CD4-positive, CD25-positive, alpha-beta regulatory T cell (primary cell): ENCODE results near the gene BBS7. TPM values are rescaled to one million over a fixed set of nuclear protein-coding genes. Genes with fewer than 3 reads are reported as not detected.

Experiments
- ATAC-seq, 2 donors: fragments of 150-1000 bp; cut with Tn5 transposase; one replicate each; pipeline ENCODE4 v1.10.0; 2021; ENCODE audit warnings: low read depth in 2 of 2, moderate number of reproducible peaks in 2 of 2, moderate library complexity in 1 of 2
- DNase-seq, 3 donors: peaks; one replicate each; pipeline versions ENCODE4 v3.0.0 to v3.0.0-alpha.2; 2012 to 2022; ENCODE audit warnings: mixed read lengths in 1 of 3
- H3K27ac ChIP-seq: one replicate; pipeline ENCODE4 v1.7.0; 2013; ENCODE audit warnings: mild to moderate bottlenecking, low read length; ENCODE audit not compliant: insufficient read depth, poor library complexity, severe bottlenecking
- H3K27me3 ChIP-seq: one replicate; pipeline ENCODE4 v1.7.0; 2013; ENCODE audit warnings: low read length; ENCODE audit not compliant: control insufficient read depth, insufficient read depth
- H3K36me3 ChIP-seq: one replicate; pipeline ENCODE4 v1.7.0; 2013; ENCODE audit warnings: mild to moderate bottlenecking, low read length, moderate library complexity; ENCODE audit not compliant: control insufficient read depth, insufficient read depth
- H3K4me1 ChIP-seq: 2 replicates; pipeline ENCODE4 v1.7.0; 2013; ENCODE audit warnings: mild to moderate bottlenecking, low read length; ENCODE audit not compliant: insufficient read depth, control insufficient read depth, poor library complexity, severe bottlenecking
- H3K4me3 ChIP-seq: one replicate; pipeline ENCODE4 v1.7.0; 2013; ENCODE audit warnings: low read depth, mild to moderate bottlenecking, low read length, moderate library complexity
- H3K9me3 ChIP-seq, 2 experiments: 1 replicate in 1 of 2; 2 replicates in 1 of 2; pipeline ENCODE4 v1.7.0; 2013; ENCODE audit warnings: low read length in 2 of 2, mild to moderate bottlenecking in 1 of 2, moderate library complexity in 1 of 2; ENCODE audit not compliant: control insufficient read depth in 2 of 2
- H3K27ac Mint-ChIP-seq, 3 donors: one replicate each; pipeline ENCODE4 v1.8.0; 2020 to 2022; ENCODE audit warnings: mild to moderate bottlenecking in 3 of 3, mixed read lengths in 3 of 3, moderate library complexity in 2 of 3
- H3K27me3 Mint-ChIP-seq: one replicate; pipeline ENCODE4 v1.8.0; 2022; ENCODE audit warnings: mild to moderate bottlenecking, mixed read lengths
- H3K36me3 Mint-ChIP-seq: one replicate; pipeline ENCODE4 v1.8.0; 2020; ENCODE audit warnings: mixed read lengths
- H3K4me1 Mint-ChIP-seq, 4 donors: one replicate each; pipeline ENCODE4 v1.8.0; 2020 to 2022; ENCODE audit warnings: mixed read lengths in 4 of 4, mild to moderate bottlenecking in 1 of 4
- H3K4me3 Mint-ChIP-seq, 4 donors: one replicate each; pipeline ENCODE4 v1.8.0; 2020 to 2022; ENCODE audit warnings: mild to moderate bottlenecking in 4 of 4, mixed read lengths in 4 of 4, moderate library complexity in 3 of 4
- H3K9me3 Mint-ChIP-seq, 7 donors: one replicate each; pipeline ENCODE4 v1.8.0; 2020 to 2022; ENCODE audit warnings: mixed read lengths in 7 of 7, mild to moderate bottlenecking in 3 of 7, moderate library complexity in 2 of 7
- polyA plus RNA-seq, 4 donors: library from polyadenylated mRNA; unstranded; fragments of 300-500 nt; fragmentation: Illumina TruSeq; gene quantifications; one replicate each; pipeline ENCODE4 v1.2.3, GENCODE V29; 2021
- total RNA-seq: library from RNA; stranded (reverse); gene quantifications from one replicate; pipeline ENCODE4 v1.2.3, GENCODE V29; 2022

Gene BBS7
- total and polyA plus RNA-seq, 5 donors from 2014 or later, result 5.1 to 9.0 (median 6.2) TPM

- Histone ChIP-seq H3K27me3 (peaks cover 19% of the 10 kb centered on the region), H3K4me3 (no peak overlapping the region), H3K9me3 (no peaks in the 10 kb centered on the region), H3K4me1 (no peaks in the 10 kb centered on the region), H3K36me3 (no peaks in the 10 kb centered on the region), H3K27ac (no peak overlapping the region)
- Mint-ChIP-seq H3K36me3 (no peaks in the 10 kb centered on the region), H3K9me3 (peaks cover 0 to 2% (median 0%) of the 10 kb centered on the region in 7 donors), H3K4me1 (peaks cover 0 to 9% (median 3%) of the 10 kb centered on the region in 4 donors), H3K27ac (peak overlapping the region in 1 of 3 donors; percentile 26), H3K4me3 (no peak overlapping the region), H3K27me3 (peaks cover 12% of the 10 kb centered on the region)
- no peak for DNase-seq
- ATAC-seq, result no peak
Measured at GRCh38 chr4:121789960-121790829, 80.1 kb downstream of the BBS7 start.

- peaks cover 0 to 4% (median 1%) of the 10 kb centered on the region in 4 donors for H3K4me1 Mint-ChIP-seq
- H3K36me3 Mint-ChIP-seq, result no peaks in the 10 kb centered on the region
- Histone ChIP-seq H3K27me3 (peaks cover 25% of the 10 kb centered on the region), H3K4me1 (no peaks in the 10 kb centered on the region), H3K36me3 (no peaks in the 10 kb centered on the region), H3K27ac (no peak overlapping the region), H3K4me3 (no peak overlapping the region), H3K9me3 (peaks cover 0 to 3% of the 10 kb centered on the region in 2 experiments)
- ATAC-seq (no peak), DNase-seq (no peak)
- H3K9me3 Mint-ChIP-seq, result peaks cover 0 to 6% (median 1%) of the 10 kb centered on the region in 7 donors
- peaks cover 18% of the 10 kb centered on the region for H3K27me3 Mint-ChIP-seq
- no peak overlapping the region for H3K4me3 Mint-ChIP-seq
- H3K27ac Mint-ChIP-seq, result no peak overlapping the region
Measured at GRCh38 chr4:121789455-121789854, 80.8 kb downstream of the BBS7 start.

- no peaks in the 10 kb centered on the region for H3K4me1 ChIP-seq
- H3K27ac ChIP-seq, result no peak overlapping the region
- H3K4me3 ChIP-seq, result no peak overlapping the region
- no peak overlapping the region for H3K4me3 Mint-ChIP-seq
- no peaks in the 10 kb centered on the region for H3K36me3 Mint-ChIP-seq
- H3K36me3 ChIP-seq, result no peaks in the 10 kb centered on the region
- peaks cover 0 to 2% (median 0%) of the 10 kb centered on the region in 4 donors for H3K4me1 Mint-ChIP-seq
- ATAC-seq, result no peak
- peak overlapping the region in 1 of 3 donors; percentile 22 for H3K27ac Mint-ChIP-seq
- H3K27me3 ChIP-seq, result peaks cover 30% of the 10 kb centered on the region
- peaks cover 0 to 7% (median 1%) of the 10 kb centered on the region in 7 donors for H3K9me3 Mint-ChIP-seq
- H3K27me3 Mint-ChIP-seq, result peaks cover 18% of the 10 kb centered on the region
- DNase-seq, result peak in 1 of 3 donors; percentile 7
- H3K9me3 ChIP-seq, result peaks cover 6 to 8% of the 10 kb centered on the region in 2 experiments
Measured at GRCh38 chr4:121788896-121789295, 81.4 kb downstream of the BBS7 start.

- H3K4me3 Mint-ChIP-seq, result no peak overlapping the region
- ATAC-seq, result no peak
- no peak for DNase-seq
Measured at GRCh38 chr4:121786221-121786620, 84.1 kb downstream of the BBS7 start.

GRCh38 chr4:121785479-121785878 lies 84.8 kb downstream of the BBS7 start:
- peaks cover 0 to 10% (median 1%) of the 10 kb centered on the region in 7 donors for H3K9me3 Mint-ChIP-seq
- H3K36me3 Mint-ChIP-seq, result no peaks in the 10 kb centered on the region
- peaks cover 27% of the 10 kb centered on the region for H3K27me3 ChIP-seq
- ATAC-seq (no peak), DNase-seq (no peak)
- H3K27ac ChIP-seq, result no peak overlapping the region
- peaks cover 0 to 2% (median 0%) of the 10 kb centered on the region in 4 donors for H3K4me1 Mint-ChIP-seq
- peaks cover 30% of the 10 kb centered on the region for H3K27me3 Mint-ChIP-seq
- H3K9me3 ChIP-seq, result peaks cover 6 to 8% of the 10 kb centered on the region in 2 experiments
- no peak overlapping the region for H3K4me3 ChIP-seq
- no peak overlapping the region for H3K27ac Mint-ChIP-seq
- no peak overlapping the region for H3K4me3 Mint-ChIP-seq
- no peaks in the 10 kb centered on the region for H3K36me3 ChIP-seq
- no peaks in the 10 kb centered on the region for H3K4me1 ChIP-seq

More at GRCh38 chr4:121786221-121786620, 84.1 kb downstream of the BBS7 start:
- Histone ChIP-seq H3K4me3 (no peak overlapping the region), H3K4me1 (no peaks in the 10 kb centered on the region), H3K9me3 (peaks cover 6 to 8% of the 10 kb centered on the region in 2 experiments), H3K36me3 (no peaks in the 10 kb centered on the region), H3K27ac (no peak overlapping the region), H3K27me3 (peaks cover 30% of the 10 kb centered on the region)
- Mint-ChIP-seq H3K9me3 (peaks cover 0 to 10% (median 1%) of the 10 kb centered on the region in 7 donors), H3K4me1 (peaks cover 0 to 2% (median 0%) of the 10 kb centered on the region in 4 donors), H3K36me3 (no peaks in the 10 kb centered on the region), H3K27me3 (peaks cover 27% of the 10 kb centered on the region), H3K27ac (no peak overlapping the region)

GRCh38 chr4:121784975-121785374 lies 85.3 kb downstream of the BBS7 start:
- no peaks in the 10 kb centered on the region for H3K4me1 ChIP-seq
- no peak for ATAC-seq
- Mint-ChIP-seq H3K36me3 (no peaks in the 10 kb centered on the region), H3K9me3 (peaks cover 0 to 10% (median 1%) of the 10 kb centered on the region in 7 donors), H3K27ac (no peak overlapping the region), H3K27me3 (peaks cover 35% of the 10 kb centered on the region), H3K4me1 (peaks cover 0 to 2% (median 0%) of the 10 kb centered on the region in 4 donors), H3K4me3 (no peak overlapping the region)
- no peaks in the 10 kb centered on the region for H3K36me3 ChIP-seq
- H3K9me3 ChIP-seq, result peaks cover 6 to 8% of the 10 kb centered on the region in 2 experiments
- DNase-seq, result no peak
- peaks cover 27% of the 10 kb centered on the region for H3K27me3 ChIP-seq
- no peak overlapping the region for H3K4me3 ChIP-seq
- H3K27ac ChIP-seq, result no peak overlapping the region

GRCh38 chr4:121784401-121784800 lies 85.9 kb downstream of the BBS7 start:
- H3K4me1 Mint-ChIP-seq, result peaks cover 0 to 2% (median 0%) of the 10 kb centered on the region in 4 donors
- peaks cover 41% of the 10 kb centered on the region for H3K27me3 Mint-ChIP-seq
- no peak for DNase-seq
- Histone ChIP-seq H3K27ac (no peak overlapping the region), H3K4me1 (no peaks in the 10 kb centered on the region), H3K4me3 (no peak overlapping the region), H3K9me3 (peaks cover 6 to 8% of the 10 kb centered on the region in 2 experiments), H3K27me3 (peaks cover 25% of the 10 kb centered on the region), H3K36me3 (no peaks in the 10 kb centered on the region)
- H3K4me3 Mint-ChIP-seq, result no peak overlapping the region
- H3K27ac Mint-ChIP-seq, result no peak overlapping the region
- peaks cover 0 to 10% (median 1%) of the 10 kb centered on the region in 7 donors for H3K9me3 Mint-ChIP-seq
- ATAC-seq, result no peak
- no peaks in the 10 kb centered on the region for H3K36me3 Mint-ChIP-seq
